Naive thymus-derived CD8-positive, alpha-beta T cell (primary cell): ENCODE data around the gene WDR26. TPM values are rescaled to one million over a fixed set of nuclear protein-coding genes. Genes with fewer than 3 reads are reported as not detected.
A peak's percentile ranks its signal among the peaks of the same experiment; 100 is the strongest.

Source experiments
- ATAC-seq, 2 donors: fragments of 150-1000 bp; cut with Tn5 transposase in 1 of 2; sonication (Bioruptor Pico), chemical (Tn5 transposase) in 1 of 2; 1 replicate in 1 of 2; 2 replicates in 1 of 2; pipeline ENCODE4 v1.10.0; 2021; ENCODE audit warnings: mild to moderate bottlenecking in 2 of 2, moderate library complexity in 2 of 2
- POLR2A ChIA-PET: fragments of 350-600 bp; sonication (Branson Sonifier 250); formaldehyde crosslinking; loops from one replicate; lab custom pipeline; 2021; ENCODE audit warnings: antibody characterized with exemption; lab: Charles Lee
- DNase-seq, 10 donors: peaks; one replicate each; pipeline versions ENCODE4 v3.0.0 to v3.0.0-alpha.2; 2020 to 2022
- H3K27ac Mint-ChIP-seq, 10 donors: one replicate each; pipeline ENCODE4 v1.8.0; 2020 to 2022; ENCODE audit warnings: mild to moderate bottlenecking in 10 of 10, mixed read lengths in 10 of 10, moderate library complexity in 4 of 10, inconsistent platforms in 1 of 10
- H3K27me3 Mint-ChIP-seq, 5 donors: one replicate each; pipeline ENCODE4 v1.8.0; 2021 to 2022; ENCODE audit warnings: mixed read lengths in 5 of 5
- H3K36me3 Mint-ChIP-seq, 3 donors: one replicate each; pipeline ENCODE4 v1.8.0; 2020 to 2022; ENCODE audit warnings: mixed read lengths in 3 of 3, mild to moderate bottlenecking in 2 of 3, inconsistent platforms in 1 of 3
- H3K4me1 Mint-ChIP-seq, 4 donors: one replicate each; pipeline ENCODE4 v1.8.0; 2021 to 2022; ENCODE audit warnings: mixed read lengths in 4 of 4
- H3K4me3 Mint-ChIP-seq, 10 donors: one replicate each; pipeline ENCODE4 v1.8.0; 2020 to 2022; ENCODE audit warnings: mild to moderate bottlenecking in 10 of 10, mixed read lengths in 10 of 10, moderate library complexity in 6 of 10, inconsistent platforms in 1 of 10
- H3K9me3 Mint-ChIP-seq, 9 donors: one replicate each; pipeline ENCODE4 v1.8.0; 2020 to 2022; ENCODE audit warnings: mixed read lengths in 9 of 9, mild to moderate bottlenecking in 3 of 9, inconsistent platforms in 1 of 9, moderate library complexity in 1 of 9
- polyA plus RNA-seq, 3 donors: library from polyadenylated mRNA; unstranded; fragments of 300-500 nt; fragmentation: Illumina TruSeq; gene quantifications; one replicate each; pipeline ENCODE4 v1.2.3, GENCODE V29; 2021
- total RNA-seq, 8 experiments: library from RNA in 2 of 8; stranded (reverse) in 2 of 8; gene quantifications; one replicate each; pipeline ENCODE4 v1.2.3 and lab custom pipeline; 2021 to 2026

Gene WDR26
- total and polyA plus RNA-seq, 5 experiments from 2014 or later: 2.7 to 121 (median 3.8) TPM

- Mint-ChIP-seq H3K9me3 (no peaks in the 10 kb centered on the region), H3K27me3 (no peaks in the 10 kb centered on the region), H3K36me3 (peaks cover 0 to 8% (median 2%) of the 10 kb centered on the region in 3 donors), H3K4me1 (peaks cover 5 to 17% (median 11%) of the 10 kb centered on the region in 4 donors), H3K4me3 (peak overlapping the region in 5 of 10 donors; percentile 0 to 66 (median 27)), H3K27ac (peak overlapping the region in 3 of 10 donors; percentile 31 to 85 (median 32))
- DNase-seq: no peak
- POLR2A ChIA-PET: interaction anchor here (0.6 to 1.8 kb wide), 3 partner anchors 22 to 829 kb away, joined by 3 to 10 read pairs (median 4); partner anchors contain the start of genes NVL and WDR26
- ATAC-seq: no peak
These were observed 22.0 kb upstream of the WDR26 start for GRCh38 chr1:224456637-224456953.

GRCh38 chr1:224454402-224455055 lies 19.9 kb upstream of the WDR26 start:
- Mint-ChIP-seq H3K36me3 (peaks cover 0 to 11% (median 2%) of the 10 kb centered on the region in 3 donors), H3K4me1 (peaks cover 10 to 21% (median 18%) of the 10 kb centered on the region in 4 donors), H3K27me3 (no peaks in the 10 kb centered on the region), H3K27ac (peak overlapping the region in 1 of 10 donors; percentile 59), H3K9me3 (no peaks in the 10 kb centered on the region), H3K4me3 (no peak overlapping the region)
- DNase-seq (no peak), ATAC-seq (no peak)
- POLR2A ChIA-PET: interaction anchor here (0.6 kb wide), 1 partner anchor 797 kb away, joined by 4 read pairs; no protein-coding TSS in a partner anchor

- no peak for ATAC-seq
- POLR2A ChIA-PET: interaction anchor here (0.7 kb wide), 1 partner anchor 9 kb away, joined by 3 read pairs; no protein-coding TSS in a partner anchor
These were observed 16.2 kb upstream of the WDR26 start for GRCh38 chr1:224450561-224451350.

GRCh38 chr1:224450159-224450558 lies 15.6 kb upstream of the WDR26 start:
- POLR2A ChIA-PET: interaction anchor here (0.7 kb wide), 1 partner anchor 8 kb away, joined by 3 read pairs; no protein-coding TSS in a partner anchor
- Mint-ChIP-seq H3K4me1 (peaks cover 9 to 24% (median 15%) of the 10 kb centered on the region in 4 donors), H3K4me3 (no peak overlapping the region), H3K36me3 (peaks cover 0 to 17% (median 2%) of the 10 kb centered on the region in 3 donors), H3K9me3 (no peaks in the 10 kb centered on the region), H3K27ac (peak overlapping the region in 4 of 10 donors; percentile 54 to 93 (median 72)), H3K27me3 (no peaks in the 10 kb centered on the region)
- ATAC-seq (peak in 1 of 2 donors; percentile 96), DNase-seq (peak in 3 of 10 donors; percentile 19 to 42 (median 28))

More at GRCh38 chr1:224450561-224451350, 16.2 kb upstream of the WDR26 start:
- H3K4me1 Mint-ChIP-seq: peaks cover 7 to 20% (median 12%) of the 10 kb centered on the region in 4 donors
- DNase-seq: no peak
- H3K27ac Mint-ChIP-seq: peak overlapping the region in 4 of 10 donors; percentile 54 to 93 (median 72)
- no peaks in the 10 kb centered on the region for H3K9me3 Mint-ChIP-seq
- H3K27me3 Mint-ChIP-seq: no peaks in the 10 kb centered on the region
- H3K4me3 Mint-ChIP-seq: no peak overlapping the region
- peaks cover 0 to 15% (median 2%) of the 10 kb centered on the region in 3 donors for H3K36me3 Mint-ChIP-seq

DNA sequence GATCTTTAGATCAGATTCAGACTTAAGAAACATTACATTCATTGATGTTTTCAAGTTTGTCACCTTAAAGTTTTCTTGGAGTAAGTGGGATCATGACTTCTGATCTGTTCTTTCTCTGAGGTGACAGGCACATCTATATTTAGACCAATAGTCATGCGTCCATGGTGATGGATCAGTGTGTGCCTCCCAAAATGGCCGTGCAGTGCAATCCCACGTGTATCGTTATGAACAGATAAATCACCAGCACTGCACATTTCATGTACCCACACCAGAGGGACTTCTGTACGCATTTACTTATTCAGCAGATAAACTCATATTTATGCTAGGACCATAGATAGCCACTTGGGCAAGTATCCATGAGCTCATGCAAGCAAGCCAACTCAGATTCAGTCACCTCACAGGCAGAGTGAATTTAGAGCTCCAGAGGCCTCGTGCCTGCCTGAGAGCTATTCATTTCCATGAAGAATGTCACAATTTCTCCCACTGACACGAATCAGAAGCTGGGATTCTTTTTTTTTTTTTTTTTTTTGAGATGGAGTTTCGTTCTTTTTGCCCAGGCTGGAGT lies 13.9 kb upstream of the WDR26 start:
- Mint-ChIP-seq H3K4me1 (peaks cover 9 to 24% (median 14%) of the 10 kb centered on the region in 4 donors), H3K36me3 (peaks cover 0 to 12% (median 0%) of the 10 kb centered on the region in 3 donors)

GRCh38 chr1:224447971-224448370 lies 13.4 kb upstream of the WDR26 start:
- Mint-ChIP-seq H3K36me3 (peaks cover 0 to 9% (median 0%) of the 10 kb centered on the region in 3 donors), H3K4me3 (no peak overlapping the region), H3K4me1 (peaks cover 9 to 24% (median 14%) of the 10 kb centered on the region in 4 donors), H3K27me3 (no peaks in the 10 kb centered on the region), H3K27ac (peak overlapping the region in 1 of 10 donors; percentile 78), H3K9me3 (no peaks in the 10 kb centered on the region)
- ATAC-seq (no peak), DNase-seq (no peak)
- POLR2A ChIA-PET: interaction anchor here (0.6 kb wide), 1 partner anchor 601 kb away, joined by 5 read pairs; no protein-coding TSS in a partner anchor

More for the DNA sequence above, 13.9 kb upstream of the WDR26 start:
- no peak overlapping the region for H3K4me3 Mint-ChIP-seq
- H3K9me3 Mint-ChIP-seq: no peaks in the 10 kb centered on the region
- H3K27ac Mint-ChIP-seq: peak overlapping the region in 4 of 10 donors; percentile 10 to 78 (median 37)
- DNase-seq: no peak
- no peak for ATAC-seq
- POLR2A ChIA-PET: no interaction called here
- no peaks in the 10 kb centered on the region for H3K27me3 Mint-ChIP-seq

DNA sequence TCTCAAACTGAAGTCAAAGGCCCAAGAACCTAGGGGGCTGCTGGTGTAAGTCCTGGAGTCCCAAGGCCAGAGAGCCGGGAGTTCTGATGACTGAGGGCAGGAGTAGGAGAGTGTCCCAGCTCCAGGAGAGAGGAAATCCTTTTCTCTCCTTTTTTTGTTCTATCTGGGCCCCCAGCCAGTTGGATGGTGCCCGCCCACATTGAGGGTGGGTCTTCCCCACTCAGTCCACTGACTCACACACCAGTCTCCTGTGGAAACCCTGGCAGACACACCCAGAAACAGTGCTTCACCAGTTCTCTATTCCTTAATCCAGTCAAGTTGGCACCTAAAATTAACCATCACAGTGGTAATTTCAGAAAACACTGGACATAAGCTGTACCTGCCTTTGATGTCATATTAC lies 12.7 kb upstream of the WDR26 start:
- H3K4me3 Mint-ChIP-seq: no peak overlapping the region
- POLR2A ChIA-PET: no interaction called here
- peaks cover 9 to 24% (median 14%) of the 10 kb centered on the region in 4 donors for H3K4me1 Mint-ChIP-seq
- H3K9me3 Mint-ChIP-seq: no peaks in the 10 kb centered on the region
- peaks cover 0 to 14% (median 0%) of the 10 kb centered on the region in 3 donors for H3K36me3 Mint-ChIP-seq
- no peak for ATAC-seq
- no peaks in the 10 kb centered on the region for H3K27me3 Mint-ChIP-seq
- no peak for DNase-seq
- H3K27ac Mint-ChIP-seq: no peak overlapping the region

- no peak for ATAC-seq
- Mint-ChIP-seq H3K4me3 (no peak overlapping the region), H3K9me3 (no peaks in the 10 kb centered on the region), H3K27me3 (no peaks in the 10 kb centered on the region), H3K27ac (no peak overlapping the region), H3K36me3 (peaks cover 0 to 21% (median 0%) of the 10 kb centered on the region in 3 donors), H3K4me1 (peaks cover 3 to 27% (median 26%) of the 10 kb centered on the region in 4 donors)
- no peak for DNase-seq
- POLR2A ChIA-PET: interaction anchor here (0.5 kb wide), 1 partner anchor 1641 kb away, joined by 4 read pairs; no protein-coding TSS in a partner anchor
These were observed 4.4 kb upstream of the WDR26 start for GRCh38 chr1:224438989-224439388.

- Mint-ChIP-seq H3K36me3 (peaks cover 0 to 15% (median 0%) of the 10 kb centered on the region in 3 donors), H3K4me1 (peaks cover 14 to 48% (median 48%) of the 10 kb centered on the region in 4 donors), H3K9me3 (no peaks in the 10 kb centered on the region), H3K4me3 (peak overlapping the region; percentile 80 to 99 (median 96)), H3K27ac (peak overlapping the region; percentile 80 to 99 (median 96)), H3K27me3 (no peaks in the 10 kb centered on the region)
- DNase-seq (no peak), ATAC-seq (no peak)
- POLR2A ChIA-PET: interaction anchor here (2.0 kb wide), 1 partner anchor 21 kb away, joined by 10 read pairs; no protein-coding TSS in a partner anchor
These were observed 1.4 kb upstream of the WDR26 start for GRCh38 chr1:224435999-224436398.

- ATAC-seq: peak; percentile 3 to 4
- H3K4me1 Mint-ChIP-seq: peaks cover 18 to 55% (median 54%) of the 10 kb centered on the region in 4 donors
These were observed 744 bp upstream of the WDR26 start for GRCh38 chr1:224435318-224435763.

GRCh38 chr1:224433701-224434672 lies 610 bp downstream of the WDR26 start:
- peak overlapping the region; percentile 80 to 97 (median 88) for H3K4me3 Mint-ChIP-seq
- peaks cover 18 to 65% (median 57%) of the 10 kb centered on the region in 4 donors for H3K4me1 Mint-ChIP-seq
- H3K27ac Mint-ChIP-seq: peak overlapping the region; percentile 80 to 98 (median 95)
- H3K36me3 Mint-ChIP-seq: peaks cover 0 to 20% (median 0%) of the 10 kb centered on the region in 3 donors
- DNase-seq (peak; percentile 38 to 78 (median 54)), ATAC-seq (peak; percentile 17 to 19)
- no peaks in the 10 kb centered on the region for H3K27me3 Mint-ChIP-seq
- POLR2A ChIA-PET: interaction anchor here (0.6 to 2.4 kb wide), 19 partner anchors 8 to 1721 kb away, joined by 3 to 11 read pairs (median 4); partner anchors contain the start of genes CNIH4, DEGS1, NVL and TP53BP2
- no peaks in the 10 kb centered on the region for H3K9me3 Mint-ChIP-seq

More at GRCh38 chr1:224435318-224435763, 744 bp upstream of the WDR26 start:
- no peaks in the 10 kb centered on the region for H3K27me3 Mint-ChIP-seq
- no peak for DNase-seq
- peak overlapping the region; percentile 80 to 99 (median 97) for H3K27ac Mint-ChIP-seq
- H3K36me3 Mint-ChIP-seq: peaks cover 0 to 18% (median 0%) of the 10 kb centered on the region in 3 donors
- H3K4me3 Mint-ChIP-seq: peak overlapping the region; percentile 80 to 99 (median 96)
- POLR2A ChIA-PET: interaction anchor here (1.2 to 2.2 kb wide), 6 partner anchors 10 to 253 kb away, joined by 3 to 11 read pairs (median 8); partner anchors contain the start of genes CNIH4, DEGS1 and NVL
- H3K9me3 Mint-ChIP-seq: no peaks in the 10 kb centered on the region
